Stimulated activated CD4-positive, alpha-beta T cell treated with anti-CD3 and anti-CD28 coated beads, Interleukin-4, amount 100 ng/mL, for 24 hours (primary cell): ENCODE data around the gene MAP3K14.
A peak's percentile ranks its signal among the peaks of the same experiment; 100 is the strongest.

ENCODE experiments used
- DNase-seq: peaks from one replicate; pipeline ENCODE4 v3.0.0-alpha.2; 2020

MAP3K14 gene

GRCh38 chr17:45338023-45338781 lies 21.4 kb upstream of the MAP3K14 start:
- DNase-seq = no peak

GRCh38 chr17:45336390-45337182 lies 19.8 kb upstream of the MAP3K14 start:
- no peak for DNase-seq

DNA sequence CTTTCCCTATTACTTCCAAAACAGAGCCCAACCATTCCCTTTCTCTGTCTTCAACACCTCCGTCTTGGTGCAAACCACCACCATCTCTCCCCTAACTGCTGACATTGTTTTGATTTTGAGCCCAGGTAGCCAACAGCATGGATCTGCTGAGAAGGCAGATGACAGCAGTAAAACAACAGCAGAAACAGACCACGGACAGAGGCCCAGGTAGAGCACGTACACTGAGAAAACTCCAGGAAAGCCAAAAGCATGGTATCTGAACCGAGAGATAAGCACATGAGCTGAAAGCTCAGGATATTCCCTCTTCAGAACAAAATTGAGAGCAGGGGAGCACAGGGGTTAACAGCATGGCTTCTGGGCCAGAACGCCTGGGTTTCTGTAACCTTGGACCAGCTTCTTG lies 18.9 kb upstream of the MAP3K14 start:
- DNase-seq = no peak

- DNase-seq = no peak
Observed at GRCh38 chr17:45334701-45335677, 18.2 kb upstream of the MAP3K14 start.

GRCh38 chr17:45334231-45334630 lies 17.4 kb upstream of the MAP3K14 start:
- no peak for DNase-seq

DNA sequence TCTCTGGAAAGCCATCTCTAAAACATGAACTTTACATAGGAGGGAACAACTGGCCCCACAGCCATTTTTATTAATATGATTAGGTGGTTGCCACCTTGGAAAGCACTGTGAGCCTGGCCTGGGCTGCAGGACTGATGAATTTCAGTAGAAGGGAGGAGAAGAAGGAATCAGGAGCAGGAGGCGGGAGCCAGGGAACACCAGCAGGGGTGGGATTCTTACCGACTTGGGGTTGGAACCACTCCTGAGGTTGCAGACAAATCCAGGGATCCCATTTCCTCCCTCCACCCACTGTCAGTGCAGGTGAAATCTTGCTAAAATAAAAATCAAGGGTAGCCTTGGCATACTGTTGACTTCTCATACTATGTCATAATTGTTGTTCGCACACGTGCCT lies 16.9 kb upstream of the MAP3K14 start:
- DNase-seq = no peak

GRCh38 chr17:45332989-45333701 lies 16.3 kb upstream of the MAP3K14 start:
- DNase-seq = no peak

DNA sequence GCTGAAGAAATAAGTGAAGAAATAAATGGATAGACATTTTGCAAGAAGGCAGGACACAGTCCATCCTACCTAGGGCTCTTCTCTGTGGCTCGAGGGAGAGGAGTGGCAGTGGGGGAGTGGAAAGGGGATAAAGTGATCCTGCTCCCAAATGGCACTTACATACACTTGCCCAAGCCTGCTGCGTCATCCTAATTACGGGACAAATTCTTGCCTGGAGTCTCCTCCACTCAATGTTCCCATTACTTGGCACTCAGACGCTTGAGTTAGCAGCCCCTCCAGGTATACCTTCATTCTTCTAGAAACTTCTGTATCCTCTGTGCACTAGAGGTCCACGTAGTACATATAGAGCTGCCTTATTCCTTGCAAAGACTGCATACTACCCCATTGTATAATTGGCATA lies 15.7 kb upstream of the MAP3K14 start:
- no peak for DNase-seq

GRCh38 chr17:45326626-45327025 lies 9.8 kb upstream of the MAP3K14 start:
- DNase-seq = no peak

DNA sequence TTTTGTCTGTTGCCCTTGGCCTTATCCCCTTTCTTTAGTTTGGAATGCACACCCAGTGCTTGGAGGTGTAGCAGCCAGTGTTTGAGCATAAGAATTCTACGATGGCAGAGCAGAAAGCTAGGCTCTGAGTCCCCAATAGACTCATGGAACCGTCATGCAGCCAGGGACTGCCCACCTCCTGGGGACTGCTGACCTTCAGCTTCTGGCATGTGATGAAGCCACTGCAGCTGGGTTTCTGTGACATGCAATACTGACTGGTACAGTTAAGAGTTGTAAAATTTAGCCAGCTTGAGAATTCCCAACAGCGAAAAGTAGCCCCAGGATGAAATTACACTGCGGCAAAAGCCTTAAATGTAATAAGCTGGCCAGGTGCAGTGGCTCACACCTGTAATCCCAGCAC lies 9.0 kb upstream of the MAP3K14 start:
- DNase-seq = no peak

DNA sequence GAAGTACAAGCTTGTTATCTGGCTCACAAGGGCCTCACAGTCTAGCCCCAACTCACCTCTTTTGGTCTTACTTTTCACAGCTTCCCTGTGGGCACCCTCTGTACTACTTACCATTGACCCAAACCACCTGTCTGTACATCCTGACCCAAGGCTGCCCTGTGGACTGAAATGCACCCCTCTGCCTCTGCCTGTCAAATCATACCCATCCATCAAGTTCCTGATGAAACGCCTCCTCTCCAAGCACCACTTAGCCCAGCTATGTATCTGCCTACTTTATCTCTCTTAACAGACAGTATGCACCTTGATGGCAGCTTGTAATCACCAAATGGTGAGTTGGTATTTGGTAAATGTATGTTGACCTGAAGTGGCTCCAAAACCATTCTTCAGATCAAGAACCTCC lies 7.5 kb upstream of the MAP3K14 start:
- DNase-seq = no peak

GRCh38 chr17:45322168-45322567 lies 5.3 kb upstream of the MAP3K14 start:
- DNase-seq = no peak

DNA sequence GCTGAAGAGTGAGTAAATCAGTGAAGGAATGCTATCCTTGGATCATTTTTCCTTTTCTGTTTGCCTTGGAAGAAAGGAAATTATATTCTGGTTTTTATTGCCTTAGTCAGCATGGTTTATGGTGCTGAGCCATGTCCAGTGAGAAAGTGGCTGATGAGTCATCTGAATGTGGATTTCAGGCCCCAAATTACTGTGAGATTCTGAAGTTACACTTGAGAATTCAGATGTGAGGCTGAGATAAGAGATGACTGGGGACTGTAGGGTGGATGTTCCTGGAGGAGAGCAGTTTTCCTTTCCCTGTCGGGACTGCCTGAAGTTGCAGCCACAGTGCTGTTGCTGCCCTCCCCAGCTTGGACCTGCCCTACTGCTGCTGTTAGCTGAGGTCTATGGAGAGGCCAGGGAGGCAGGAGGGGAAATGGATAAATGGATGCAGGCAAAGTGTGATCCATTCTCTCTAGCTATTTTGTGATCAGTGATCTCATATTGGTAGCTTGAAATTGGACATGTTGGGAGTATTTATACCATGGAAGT lies 4.2 kb upstream of the MAP3K14 start:
- no peak for DNase-seq

DNA sequence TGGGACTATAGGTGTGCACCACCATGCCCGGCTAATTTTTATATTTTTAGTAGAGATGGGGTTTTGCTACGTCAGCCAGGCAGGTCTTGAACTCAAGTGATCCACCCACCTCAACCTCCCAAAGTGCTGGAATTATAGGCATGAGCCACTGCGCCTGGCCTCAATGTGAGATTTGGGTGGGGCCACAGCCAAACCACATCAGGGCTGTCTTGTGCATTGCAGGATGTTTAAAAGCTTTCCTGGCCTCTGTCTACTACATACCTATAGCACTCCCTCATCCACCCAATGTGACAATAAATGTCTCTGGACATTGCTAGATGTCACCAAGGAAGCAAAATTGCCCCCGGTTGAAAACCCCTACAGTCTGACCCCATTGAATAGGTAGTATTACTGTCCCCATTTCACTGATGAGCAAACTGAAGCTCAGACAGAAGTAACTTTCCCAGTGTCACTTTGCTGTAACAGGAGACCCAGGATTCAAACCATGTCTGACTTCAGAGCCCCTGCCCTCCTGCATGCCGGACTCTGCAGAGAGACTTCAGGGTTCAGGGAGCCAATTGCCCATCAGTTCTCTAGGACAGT lies 3.6 kb upstream of the MAP3K14 start:
- DNase-seq = no peak

DNA sequence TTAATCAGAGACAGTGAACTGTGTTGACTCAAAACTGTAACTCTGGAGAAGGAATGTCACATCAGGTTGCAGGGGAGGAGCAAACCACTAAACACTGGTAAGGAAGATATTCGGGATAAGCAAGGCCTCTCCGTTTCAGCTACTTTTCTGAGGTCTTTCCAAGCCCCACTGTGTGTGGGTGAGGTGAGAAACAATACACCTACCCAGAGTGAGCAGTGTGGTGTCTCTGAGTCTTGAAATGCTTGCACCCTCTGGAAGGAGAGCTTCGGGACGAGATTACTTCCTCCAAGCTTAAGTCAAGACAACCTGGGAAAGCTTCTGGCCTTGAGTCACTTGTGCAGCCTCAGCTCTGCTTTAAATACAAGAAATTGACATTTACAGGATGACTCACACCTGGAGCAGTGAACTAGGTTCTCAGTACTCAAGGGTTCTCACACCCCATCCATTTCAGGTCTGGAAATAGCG lies 2.5 kb upstream of the MAP3K14 start:
- peak; percentile 38 for DNase-seq

GRCh38 chr17:45318561-45319230 lies 1.9 kb upstream of the MAP3K14 start:
- DNase-seq = no peak

DNA sequence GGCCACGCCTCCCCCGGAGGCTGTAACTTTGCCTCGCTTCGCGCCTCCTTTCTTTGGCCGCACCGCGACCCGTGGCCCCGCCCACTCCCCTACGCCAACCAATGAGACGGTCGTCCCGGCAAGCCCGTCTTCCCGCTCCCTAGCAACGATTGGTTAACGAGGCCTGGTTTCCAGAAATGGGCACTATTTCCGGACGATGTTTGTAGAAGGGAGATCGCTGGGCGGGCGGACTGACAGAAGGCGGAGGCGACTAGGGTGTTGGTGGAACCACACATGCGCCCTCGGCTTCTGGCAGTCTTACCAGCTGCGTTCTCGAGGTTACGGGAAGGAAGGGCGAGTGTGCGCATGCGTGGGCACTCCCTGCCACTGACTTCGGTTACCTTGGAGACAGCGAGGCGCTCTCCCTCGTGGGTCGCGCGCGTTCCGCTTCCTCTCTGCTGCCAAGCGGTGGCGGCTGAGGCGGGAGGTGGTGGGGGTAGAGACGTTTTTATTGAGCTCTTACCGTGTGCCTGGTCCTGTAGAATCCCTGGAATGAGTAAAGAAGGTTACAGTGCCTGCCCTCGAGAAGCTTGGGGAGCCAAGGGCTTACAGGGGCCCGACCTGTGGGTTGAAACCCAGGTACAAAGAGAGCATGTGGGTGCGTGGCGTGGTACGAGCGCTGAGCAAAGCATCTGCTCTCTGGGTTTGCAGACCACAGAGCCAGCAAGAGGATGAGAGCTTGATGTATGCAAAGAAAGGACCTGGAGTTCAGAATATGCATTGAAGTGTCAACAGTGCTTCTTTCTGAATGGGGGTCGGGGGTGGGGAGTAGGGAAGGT lies 500 bp upstream of the MAP3K14 start:
- DNase-seq = peak; percentile 99

DNA sequence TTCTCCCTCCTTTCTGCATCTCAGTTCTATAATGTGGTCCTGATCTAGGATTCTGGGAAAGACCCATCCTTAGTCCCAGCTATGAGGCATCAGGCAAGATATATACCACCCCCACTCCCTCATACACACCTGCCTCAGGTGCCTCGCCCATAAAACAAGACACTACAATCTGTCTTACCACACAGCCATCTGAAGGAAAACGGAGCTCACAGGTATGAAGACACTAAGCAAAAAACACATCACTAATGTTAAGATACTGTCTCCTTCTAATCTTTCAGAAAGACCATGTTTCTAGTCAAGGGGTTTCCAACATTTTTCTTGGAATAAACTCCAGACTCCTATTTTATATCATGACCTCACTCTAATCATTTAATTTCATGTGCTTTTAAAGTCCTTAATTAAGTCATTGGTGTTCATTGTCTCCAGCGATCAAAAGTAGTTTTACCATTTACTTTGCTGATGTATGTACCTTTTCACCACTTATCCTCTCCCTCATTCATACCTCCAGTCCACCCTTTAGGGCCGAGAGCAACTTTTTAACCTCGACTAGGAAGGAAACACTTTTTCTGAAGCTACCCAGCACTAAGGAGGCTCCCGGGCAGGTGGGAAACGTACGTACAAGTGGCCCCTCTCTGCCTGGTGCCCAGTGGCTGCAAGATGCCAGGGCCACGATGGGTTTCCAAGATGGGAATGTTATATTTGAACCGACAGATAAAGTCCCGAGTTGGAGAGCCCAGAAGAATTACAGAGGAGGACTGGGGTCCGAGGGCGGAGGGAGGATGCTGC lies 979 bp downstream of the MAP3K14 start:
- DNase-seq = no peak
